HEK293 (cell line): ENCODE measurements around the gene TCHHL1.
A peak's percentile ranks its signal among the peaks of the same experiment; 100 is the strongest.

Experiments
- SP2 ChIP-seq: fragments of 450-650 bp; formaldehyde crosslinking; IDR thresholded peaks from 2 replicates; pipeline ENCODE4 v1.5.1; 2016; ENCODE audit warnings: missing biosample characterization, missing genetic modification characterization
- TRIM28 ChIP-seq: IDR thresholded peaks from 2 replicates; pipeline ENCODE4 v1.6.1; 2011; ENCODE audit warnings: low read length, control low read depth, borderline replicate concordance
- ZNF10 ChIP-seq: fragments of 450-650 bp; formaldehyde crosslinking; IDR thresholded peaks from 2 replicates; pipeline ENCODE4 v1.5.1; 2017; ENCODE audit warnings: missing biosample characterization, missing genetic modification characterization
- ZNF335 ChIP-seq: fragments of 450-650 bp; formaldehyde crosslinking; conservative IDR thresholded peaks from 2 replicates; pipeline ENCODE4 v1.5.1; 2016; ENCODE audit warnings: missing biosample characterization, missing genetic modification characterization
- TF ChIP-seq, protein P1 (sequence below): fragments of 450-650 bp; formaldehyde crosslinking; IDR thresholded peaks from 2 replicates; pipeline ENCODE4 v1.5.1; 2016; ENCODE audit warnings: missing biosample characterization, missing genetic modification characterization
- TF ChIP-seq, protein P2 (sequence below): fragments of 450-650 bp; formaldehyde crosslinking; IDR thresholded peaks from 2 replicates; pipeline ENCODE4 v1.5.1; 2016; ENCODE audit warnings: missing biosample characterization, missing genetic modification characterization, borderline replicate concordance
- TF ChIP-seq, protein P3 (sequence below): sonication (generic); formaldehyde crosslinking; IDR thresholded peaks from 2 replicates; pipeline ENCODE4 v1.8.1; 2022; ENCODE audit warnings: mild to moderate bottlenecking, moderate library complexity, missing genetic modification reagents
- TF ChIP-seq, protein P4 (sequence below): fragments of 450-650 bp; formaldehyde crosslinking; IDR thresholded peaks from 2 replicates; pipeline ENCODE4 v1.5.1; 2016; ENCODE audit warnings: missing biosample characterization, missing genetic modification characterization

DNA sequence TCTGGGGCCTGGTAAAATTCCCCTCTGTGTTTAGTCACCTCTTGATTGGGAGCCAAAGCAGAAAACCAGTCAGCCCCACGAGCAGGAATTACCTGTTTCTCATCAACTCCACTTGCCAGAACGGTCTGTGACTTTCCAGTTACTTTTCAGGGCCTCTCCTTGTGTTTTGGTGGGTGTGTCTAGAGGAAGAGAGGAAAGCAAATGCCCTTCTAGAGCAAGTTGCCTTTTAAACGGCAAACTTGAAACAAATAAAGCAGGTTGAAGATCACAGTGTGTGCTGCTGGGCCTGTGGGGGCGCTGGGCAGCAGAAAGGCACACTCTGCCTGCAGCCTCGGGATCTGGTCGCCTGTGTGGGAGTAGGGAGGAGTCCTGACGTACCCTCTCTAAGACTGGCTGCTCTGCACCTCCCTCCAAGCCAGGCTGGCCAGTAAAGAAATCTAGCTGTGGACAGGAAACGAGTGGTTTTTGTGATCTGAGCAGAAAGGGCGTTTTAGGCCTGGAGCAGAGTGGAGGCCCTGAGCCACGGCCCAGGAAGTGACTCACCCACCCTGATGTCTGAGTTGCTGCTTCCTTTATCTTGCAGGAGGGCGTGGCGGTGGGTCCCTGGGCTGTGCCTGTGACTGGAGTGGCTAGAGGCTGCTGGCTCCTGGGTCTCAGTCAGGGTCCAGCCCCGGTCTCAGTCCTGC lies 41.0 kb downstream of the TCHHL1 start:
- TF ChIP-seq, protein P1, sequence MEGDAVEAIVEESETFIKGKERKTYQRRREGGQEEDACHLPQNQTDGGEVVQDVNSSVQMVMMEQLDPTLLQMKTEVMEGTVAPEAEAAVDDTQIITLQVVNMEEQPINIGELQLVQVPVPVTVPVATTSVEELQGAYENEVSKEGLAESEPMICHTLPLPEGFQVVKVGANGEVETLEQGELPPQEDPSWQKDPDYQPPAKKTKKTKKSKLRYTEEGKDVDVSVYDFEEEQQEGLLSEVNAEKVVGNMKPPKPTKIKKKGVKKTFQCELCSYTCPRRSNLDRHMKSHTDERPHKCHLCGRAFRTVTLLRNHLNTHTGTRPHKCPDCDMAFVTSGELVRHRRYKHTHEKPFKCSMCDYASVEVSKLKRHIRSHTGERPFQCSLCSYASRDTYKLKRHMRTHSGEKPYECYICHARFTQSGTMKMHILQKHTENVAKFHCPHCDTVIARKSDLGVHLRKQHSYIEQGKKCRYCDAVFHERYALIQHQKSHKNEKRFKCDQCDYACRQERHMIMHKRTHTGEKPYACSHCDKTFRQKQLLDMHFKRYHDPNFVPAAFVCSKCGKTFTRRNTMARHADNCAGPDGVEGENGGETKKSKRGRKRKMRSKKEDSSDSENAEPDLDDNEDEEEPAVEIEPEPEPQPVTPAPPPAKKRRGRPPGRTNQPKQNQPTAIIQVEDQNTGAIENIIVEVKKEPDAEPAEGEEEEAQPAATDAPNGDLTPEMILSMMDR: peak; percentile 89
- TF ChIP-seq, protein P2, sequence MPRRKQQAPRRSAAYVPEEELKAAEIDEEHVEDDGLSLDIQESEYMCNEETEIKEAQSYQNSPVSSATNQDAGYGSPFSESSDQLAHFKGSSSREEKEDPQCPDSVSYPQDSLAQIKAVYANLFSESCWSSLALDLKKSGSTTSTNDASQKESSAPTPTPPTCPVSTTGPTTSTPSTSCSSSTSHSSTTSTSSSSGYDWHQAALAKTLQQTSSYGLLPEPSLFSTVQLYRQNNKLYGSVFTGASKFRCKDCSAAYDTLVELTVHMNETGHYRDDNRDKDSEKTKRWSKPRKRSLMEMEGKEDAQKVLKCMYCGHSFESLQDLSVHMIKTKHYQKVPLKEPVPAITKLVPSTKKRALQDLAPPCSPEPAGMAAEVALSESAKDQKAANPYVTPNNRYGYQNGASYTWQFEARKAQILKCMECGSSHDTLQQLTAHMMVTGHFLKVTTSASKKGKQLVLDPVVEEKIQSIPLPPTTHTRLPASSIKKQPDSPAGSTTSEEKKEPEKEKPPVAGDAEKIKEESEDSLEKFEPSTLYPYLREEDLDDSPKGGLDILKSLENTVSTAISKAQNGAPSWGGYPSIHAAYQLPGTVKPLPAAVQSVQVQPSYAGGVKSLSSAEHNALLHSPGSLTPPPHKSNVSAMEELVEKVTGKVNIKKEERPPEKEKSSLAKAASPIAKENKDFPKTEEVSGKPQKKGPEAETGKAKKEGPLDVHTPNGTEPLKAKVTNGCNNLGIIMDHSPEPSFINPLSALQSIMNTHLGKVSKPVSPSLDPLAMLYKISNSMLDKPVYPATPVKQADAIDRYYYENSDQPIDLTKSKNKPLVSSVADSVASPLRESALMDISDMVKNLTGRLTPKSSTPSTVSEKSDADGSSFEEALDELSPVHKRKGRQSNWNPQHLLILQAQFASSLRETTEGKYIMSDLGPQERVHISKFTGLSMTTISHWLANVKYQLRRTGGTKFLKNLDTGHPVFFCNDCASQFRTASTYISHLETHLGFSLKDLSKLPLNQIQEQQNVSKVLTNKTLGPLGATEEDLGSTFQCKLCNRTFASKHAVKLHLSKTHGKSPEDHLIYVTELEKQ (tag by site-specific recombination): no peak
- TF ChIP-seq TRIM28: peak; percentile 96
- peak; percentile 94 for TF ChIP-seq SP2 (tag by site-specific recombination)
- TF ChIP-seq ZNF10: no peak
- TF ChIP-seq, protein P3, sequence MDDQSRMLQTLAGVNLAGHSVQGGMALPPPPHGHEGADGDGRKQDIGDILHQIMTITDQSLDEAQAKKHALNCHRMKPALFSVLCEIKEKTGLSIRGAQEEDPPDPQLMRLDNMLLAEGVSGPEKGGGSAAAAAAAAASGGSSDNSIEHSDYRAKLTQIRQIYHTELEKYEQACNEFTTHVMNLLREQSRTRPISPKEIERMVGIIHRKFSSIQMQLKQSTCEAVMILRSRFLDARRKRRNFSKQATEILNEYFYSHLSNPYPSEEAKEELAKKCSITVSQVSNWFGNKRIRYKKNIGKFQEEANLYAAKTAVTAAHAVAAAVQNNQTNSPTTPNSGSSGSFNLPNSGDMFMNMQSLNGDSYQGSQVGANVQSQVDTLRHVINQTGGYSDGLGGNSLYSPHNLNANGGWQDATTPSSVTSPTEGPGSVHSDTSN: 0 out of 2 replicates have a peak, but pooled peaks have one; percentile 50
- TF ChIP-seq ZNF335: peak; percentile 97
- TF ChIP-seq, protein P4, sequence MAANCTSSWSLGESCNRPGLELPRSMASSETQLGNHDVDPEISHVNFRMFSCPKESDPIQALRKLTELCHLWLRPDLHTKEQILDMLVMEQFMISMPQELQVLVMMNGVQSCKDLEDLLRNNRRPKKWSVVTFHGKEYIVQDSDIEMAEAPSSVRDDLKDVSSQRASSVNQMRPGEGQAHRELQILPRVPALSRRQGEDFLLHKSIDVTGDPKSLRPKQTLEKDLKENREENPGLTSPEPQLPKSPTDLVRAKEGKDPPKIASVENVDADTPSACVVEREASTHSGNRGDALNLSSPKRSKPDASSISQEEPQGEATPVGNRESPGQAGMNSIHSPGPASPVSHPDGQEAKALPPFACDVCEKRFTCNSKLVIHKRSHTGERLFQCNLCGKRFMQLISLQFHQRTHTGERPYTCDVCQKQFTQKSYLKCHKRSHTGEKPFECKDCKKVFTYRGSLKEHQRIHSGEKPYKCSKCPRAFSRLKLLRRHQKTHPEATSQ (tag by site-specific recombination): no peak
